HG03558 (cell line): ENCODE data around the gene SLC22A14.
"Not testable (repeated sequence)": the region's sequence is repeated elsewhere in the genome, so short reads cannot be mapped to it uniquely, and the experiment has no call there.

Source experiments
- ATAC-seq: cut with Tn5 transposase; IDR thresholded peaks from one replicate; pipeline ENCODE4 v1.9.1; 2021; ENCODE audit warnings: moderate number of reproducible peaks; ENCODE audit not compliant: unreplicated experiment; ENCODE audit errors: extremely low read depth

Gene SLC22A14

GRCh38 chr3:38311941-38312340, 29.8 kb downstream of the SLC22A14 start:
- no peak for ATAC-seq

DNA sequence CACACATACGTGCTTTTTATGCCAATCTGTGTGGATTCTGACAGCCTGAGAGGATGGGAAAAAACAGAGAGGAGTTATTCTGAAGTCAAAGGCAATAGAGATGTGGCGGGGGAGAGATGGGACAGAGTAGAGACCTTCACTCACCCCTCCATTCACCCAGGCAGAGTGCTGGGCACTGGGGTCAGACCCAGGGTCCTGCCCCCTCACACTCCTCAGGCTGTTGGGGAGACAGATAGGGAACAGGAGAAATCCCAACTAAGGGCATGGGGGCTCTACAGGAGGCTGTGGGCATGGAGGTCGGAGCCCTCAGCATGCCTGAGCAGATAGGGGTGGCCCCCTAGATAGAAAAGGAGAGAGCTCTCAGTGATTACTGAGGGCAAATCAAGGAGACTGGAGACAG, 30.3 kb downstream of the SLC22A14 start:
- ATAC-seq, result no peak

DNA sequence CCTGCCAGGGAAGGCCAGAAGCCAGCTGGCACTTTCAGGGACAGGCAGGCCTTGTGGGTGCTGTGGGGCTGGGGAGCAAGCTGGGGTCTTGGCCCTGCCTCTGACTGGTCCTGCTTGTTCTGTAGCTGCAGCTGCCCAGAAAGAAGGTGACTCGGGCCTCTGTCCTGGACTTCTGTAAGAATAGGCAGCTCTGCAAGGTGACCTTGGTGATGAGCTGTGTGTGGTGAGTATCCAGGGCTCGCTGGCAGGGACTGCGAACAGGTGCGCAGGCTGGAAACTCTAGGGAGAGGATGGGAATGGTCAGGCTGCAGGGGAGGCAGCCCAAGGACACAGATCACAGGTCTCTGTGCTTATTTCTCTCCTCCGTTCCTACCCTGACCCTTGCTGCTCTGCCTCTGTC, 31.2 kb downstream of the SLC22A14 start:
- ATAC-seq, result no peak

DNA sequence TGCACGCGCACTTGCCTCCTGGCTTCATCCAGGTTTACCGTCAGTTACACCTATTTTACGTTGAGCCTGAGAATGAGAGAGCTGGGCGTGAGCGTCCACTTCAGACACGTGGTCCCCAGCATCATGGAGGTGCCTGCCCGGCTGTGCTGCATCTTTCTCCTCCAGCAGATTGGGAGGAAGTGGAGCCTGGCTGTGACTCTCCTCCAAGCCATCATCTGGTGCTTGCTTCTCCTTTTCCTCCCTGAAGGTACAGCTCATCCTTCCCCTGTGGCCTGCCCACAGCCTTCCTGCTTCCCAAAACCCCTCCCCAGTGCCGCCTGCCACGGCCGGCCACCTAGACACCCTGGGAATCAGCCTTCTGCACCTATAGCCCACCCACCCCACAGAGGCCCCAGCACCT, 31.6 kb downstream of the SLC22A14 start:
- ATAC-seq, result no peak

DNA sequence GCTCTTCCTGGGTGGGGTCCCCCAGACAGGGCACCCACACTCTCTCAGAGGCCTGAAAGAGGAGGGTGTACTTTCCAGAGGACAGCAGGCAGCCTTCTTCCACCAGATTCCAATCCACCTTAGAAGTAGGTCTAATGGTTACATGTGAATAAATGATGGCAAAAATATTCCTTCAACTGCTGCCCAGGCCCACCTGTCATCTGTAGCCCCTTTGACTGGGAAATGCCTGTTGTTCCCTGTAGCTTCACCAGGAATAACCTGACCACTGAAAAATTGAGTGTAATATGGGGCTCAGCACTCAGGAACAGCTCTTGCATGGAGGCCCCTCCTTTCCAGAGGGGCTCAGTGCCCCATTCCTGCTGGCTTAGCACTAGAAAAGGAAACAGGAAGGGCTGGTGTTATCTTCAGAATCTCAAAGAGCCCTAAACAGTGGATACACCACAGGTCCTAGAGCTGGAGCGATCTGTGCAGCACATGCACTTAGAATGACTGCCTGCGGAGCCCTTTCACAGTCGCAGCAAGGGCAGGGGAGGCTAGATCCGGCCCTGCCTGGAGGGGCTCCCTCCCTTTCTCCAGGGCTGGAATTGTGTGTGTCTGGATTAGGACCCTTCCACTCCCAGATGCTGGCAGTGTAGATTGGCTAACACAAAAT, 32.1 kb downstream of the SLC22A14 start:
- no peak for ATAC-seq

DNA sequence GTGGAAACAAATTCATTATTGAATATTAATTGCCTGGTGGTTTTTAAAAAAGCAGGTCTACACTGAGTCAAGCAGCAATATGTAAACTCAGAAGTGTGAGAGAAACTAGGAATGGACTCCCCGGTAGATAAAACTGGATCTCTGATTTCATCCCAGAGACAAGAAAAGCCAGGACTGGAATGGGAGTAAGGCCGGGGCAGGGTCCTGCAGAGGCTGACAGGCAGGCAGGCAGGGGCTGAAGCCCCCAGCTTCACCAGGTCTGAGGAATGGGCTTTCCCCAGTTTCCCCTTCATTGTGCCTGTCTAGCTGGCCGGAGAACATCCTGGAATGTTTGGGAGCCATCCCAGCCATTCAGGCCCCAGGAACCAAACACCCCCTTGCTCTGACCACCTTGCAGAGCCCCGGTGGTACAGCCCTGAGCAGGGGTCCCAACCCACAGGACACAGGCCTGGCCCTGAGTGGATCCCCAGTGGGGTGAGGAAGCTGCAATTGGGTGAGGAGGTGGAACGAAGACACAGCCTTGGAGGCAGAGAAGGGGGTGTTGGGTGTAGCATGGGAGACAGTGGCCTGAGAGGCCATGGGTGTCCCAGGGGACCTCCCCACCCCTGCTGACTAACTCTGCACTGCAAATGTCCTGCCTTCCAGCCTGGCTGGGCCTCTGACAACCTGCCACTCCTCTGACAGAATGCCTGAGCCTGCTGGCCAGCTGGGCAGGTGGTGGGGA, 32.8 kb downstream of the SLC22A14 start:
- ATAC-seq, result no peak

DNA sequence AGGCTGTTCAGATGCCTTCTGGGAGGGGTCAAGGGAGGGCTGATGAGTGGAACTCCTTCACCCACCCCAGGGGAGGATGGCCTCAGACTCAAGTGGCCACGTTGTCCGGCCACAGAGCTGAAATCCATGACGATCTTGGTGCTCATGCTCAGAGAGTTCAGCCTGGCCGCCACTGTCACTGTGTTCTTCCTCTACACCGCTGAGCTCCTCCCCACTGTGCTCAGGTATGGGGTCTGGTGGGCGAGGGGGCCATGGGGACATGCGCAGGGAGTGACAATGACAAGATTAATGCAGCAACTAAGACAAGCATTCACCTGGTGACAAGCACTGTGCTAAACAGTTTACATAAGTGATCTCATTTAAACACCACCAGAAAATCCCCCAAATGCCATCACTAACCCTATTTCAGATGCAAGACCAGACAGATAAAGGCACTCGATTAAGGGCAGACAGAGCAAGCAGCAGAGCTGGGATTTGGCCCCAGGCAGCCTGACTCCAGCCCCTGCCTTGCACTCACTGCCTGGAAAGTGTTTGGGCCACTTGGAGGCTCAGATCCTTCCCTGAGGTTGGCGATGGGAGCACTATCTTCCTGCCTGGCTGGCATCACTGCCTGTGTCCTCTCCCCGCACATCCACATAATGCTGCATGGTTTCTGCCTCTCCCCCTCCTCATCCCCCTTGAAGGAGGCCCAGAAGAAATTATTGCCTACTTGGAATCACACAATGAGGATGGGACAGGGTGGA, 33.6 kb downstream of the SLC22A14 start:
- no peak for ATAC-seq

- ATAC-seq, result no peak
These were observed 34.5 kb downstream of the SLC22A14 start for GRCh38 chr3:38316356-38317191.

DNA sequence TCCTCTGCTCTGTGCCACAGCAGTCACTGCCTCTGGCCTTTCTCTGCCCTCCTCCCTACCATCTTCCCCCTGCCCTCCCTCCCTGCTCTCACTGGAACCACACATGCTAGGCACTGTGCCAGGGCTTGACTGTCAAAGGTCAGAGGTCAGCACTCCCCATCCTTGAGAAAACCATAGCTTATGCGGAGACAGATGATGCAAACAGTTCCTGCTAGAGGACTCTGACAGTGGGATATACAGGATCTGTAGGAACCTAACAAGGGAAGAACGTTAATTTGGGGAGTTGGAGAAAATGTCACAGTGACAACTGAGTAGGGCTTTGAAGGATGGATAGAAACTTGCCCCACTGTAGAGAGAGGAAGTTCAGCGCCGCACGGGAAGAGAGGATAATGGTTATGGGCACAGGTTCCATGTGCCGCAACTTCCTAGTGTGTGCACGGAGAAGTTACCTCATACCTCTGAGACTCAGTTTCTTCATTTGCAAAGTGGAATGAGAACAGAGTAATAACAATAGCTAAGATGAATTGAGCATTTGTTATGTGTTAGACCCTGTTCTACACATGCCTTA, 35.2 kb downstream of the SLC22A14 start:
- no peak for ATAC-seq

- ATAC-seq, result no peak
These were observed 36.9 kb downstream of the SLC22A14 start for GRCh38 chr3:38318766-38319671.

DNA sequence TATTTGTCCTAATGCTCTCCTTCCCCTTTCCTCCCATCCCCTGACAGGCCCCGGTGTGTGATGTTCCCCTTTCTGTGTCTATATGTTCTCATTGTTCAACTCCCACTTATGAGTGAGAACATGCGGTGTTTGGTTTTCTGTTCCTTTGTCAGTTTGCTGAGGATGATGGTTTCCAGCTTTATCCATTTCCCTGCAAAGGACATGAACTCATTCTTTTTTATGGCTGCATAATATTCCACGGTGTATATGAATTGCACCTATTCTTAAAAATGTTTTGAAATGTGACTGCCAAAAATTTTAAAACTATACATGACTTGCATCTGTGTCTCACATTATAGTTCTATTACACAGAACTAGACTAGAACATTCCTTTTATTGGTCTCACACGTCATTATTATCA, 38.5 kb downstream of the SLC22A14 start:
- ATAC-seq, result not testable (repeated sequence)

DNA sequence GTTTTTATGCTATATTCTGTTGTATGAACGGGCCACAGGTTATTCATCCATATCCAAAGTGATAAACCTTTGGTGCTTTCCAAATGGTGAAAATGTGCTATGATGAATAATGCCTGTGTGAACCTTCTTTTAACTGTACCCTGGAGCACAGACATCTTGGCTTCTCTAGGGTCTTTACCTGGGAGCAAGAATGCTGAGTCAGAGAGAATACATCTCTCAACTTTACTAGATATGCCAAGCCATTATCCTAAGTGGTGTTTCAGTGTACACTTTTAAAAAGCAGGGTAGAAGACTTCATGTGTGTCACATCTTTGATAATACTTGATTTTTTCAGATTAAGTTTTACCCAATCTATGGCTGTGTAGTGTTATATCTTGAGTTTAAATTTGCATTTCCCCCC, 41.0 kb downstream of the SLC22A14 start:
- no peak for ATAC-seq

GRCh38 chr3:38325256-38325655, 43.2 kb downstream of the SLC22A14 start:
- ATAC-seq, result no peak

GRCh38 chr3:38327335-38328009, 45.4 kb downstream of the SLC22A14 start:
- ATAC-seq, result no peak

DNA sequence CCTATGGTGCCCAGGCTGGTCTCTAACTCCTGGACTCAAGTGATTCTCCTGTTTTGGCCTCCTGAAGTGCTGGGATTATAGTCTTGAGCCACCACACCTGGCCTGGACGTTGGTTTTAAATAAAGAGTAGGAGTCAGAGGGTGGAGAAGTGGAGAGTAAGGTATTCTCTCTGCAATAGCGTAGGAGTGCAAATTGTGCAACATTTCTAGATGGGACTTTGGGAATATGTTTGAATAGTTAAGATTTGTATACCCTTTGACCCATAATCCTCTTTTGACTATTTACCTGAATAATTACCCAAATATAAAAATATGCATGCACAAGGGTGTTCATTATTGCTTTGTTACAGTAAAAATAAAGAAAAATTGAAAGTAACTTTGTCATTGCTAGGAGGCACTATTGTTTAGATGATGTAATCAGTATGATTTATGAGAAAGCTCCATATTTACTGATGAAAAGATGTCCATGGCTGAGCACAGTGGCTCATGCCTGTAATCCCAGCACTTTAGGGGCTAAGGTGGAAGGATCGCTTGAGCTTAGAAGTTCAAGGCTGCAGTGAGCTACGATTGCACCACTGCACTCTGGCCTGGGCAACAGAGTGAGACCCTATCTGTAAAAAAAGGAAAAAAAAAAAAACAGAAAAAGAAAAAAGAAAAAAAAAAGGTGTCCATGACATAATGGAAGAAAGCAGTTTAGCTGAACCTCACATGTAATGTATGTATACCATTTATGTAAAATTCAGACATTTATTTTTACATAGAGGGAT, 49.3 kb downstream of the SLC22A14 start:
- no peak for ATAC-seq

- ATAC-seq, result no peak
These were observed 50.1 kb downstream of the SLC22A14 start for GRCh38 chr3:38332201-38332600.

GRCh38 chr3:38334142-38335055, 52.3 kb downstream of the SLC22A14 start:
- no peak for ATAC-seq
